Measurements from ENCODE around the gene RNU7-1.

Gene RNU7-1

DNA sequence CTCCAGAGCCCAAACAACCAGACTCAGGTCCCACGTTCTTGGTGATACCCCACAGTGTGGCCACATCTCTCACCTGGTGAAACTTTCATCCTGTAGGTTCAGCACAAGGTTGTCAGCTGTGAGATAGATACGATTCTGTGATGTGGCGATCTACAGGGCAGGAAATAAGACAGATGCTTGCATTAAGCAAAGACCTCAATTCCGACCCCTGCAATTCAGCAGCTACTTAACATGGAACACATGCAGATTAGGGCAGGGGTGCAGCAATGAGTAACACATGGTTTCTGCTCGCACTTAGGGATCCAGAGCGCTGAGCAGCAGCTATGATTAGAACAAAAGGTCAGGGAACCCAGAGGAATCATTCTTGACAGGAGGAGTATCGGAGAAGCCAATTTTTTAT is 22.7 kb downstream of the RNU7-1 start:
- no peak for DNase-seq

- no peak for DNase-seq
These were observed 24.1 kb downstream of the RNU7-1 start for GRCh38 chr12:6967651-6968100.

GRCh38 chr12:6968426-6968825 is 24.8 kb downstream of the RNU7-1 start:
- DNase-seq, result no peak

DNA sequence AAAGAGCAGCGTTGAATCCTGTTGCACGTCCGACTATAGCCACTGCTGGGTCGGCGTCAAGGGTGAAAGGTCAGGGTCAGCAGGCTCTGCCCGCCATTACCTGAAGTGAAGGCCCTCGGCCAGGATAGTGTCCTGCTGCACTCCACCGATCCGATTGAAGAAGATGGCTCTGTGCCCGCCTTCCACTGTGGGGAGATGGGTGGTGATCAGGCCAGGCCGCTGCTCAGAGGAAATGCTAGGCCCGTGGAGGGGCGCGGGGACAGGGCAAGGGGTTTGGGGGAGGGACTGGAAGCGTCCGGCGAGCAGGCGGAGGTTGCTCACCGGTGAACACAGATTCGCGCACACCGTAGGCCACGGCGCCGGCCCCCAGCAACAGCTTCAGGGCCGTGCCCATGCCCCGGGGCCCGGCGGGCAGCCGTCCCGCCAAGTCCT is 26.5 kb downstream of the RNU7-1 start:
- no peak for DNase-seq

- no peak for DNase-seq
These were observed 30.6 kb downstream of the RNU7-1 start for GRCh38 chr12:6974180-6974579.

DNA sequence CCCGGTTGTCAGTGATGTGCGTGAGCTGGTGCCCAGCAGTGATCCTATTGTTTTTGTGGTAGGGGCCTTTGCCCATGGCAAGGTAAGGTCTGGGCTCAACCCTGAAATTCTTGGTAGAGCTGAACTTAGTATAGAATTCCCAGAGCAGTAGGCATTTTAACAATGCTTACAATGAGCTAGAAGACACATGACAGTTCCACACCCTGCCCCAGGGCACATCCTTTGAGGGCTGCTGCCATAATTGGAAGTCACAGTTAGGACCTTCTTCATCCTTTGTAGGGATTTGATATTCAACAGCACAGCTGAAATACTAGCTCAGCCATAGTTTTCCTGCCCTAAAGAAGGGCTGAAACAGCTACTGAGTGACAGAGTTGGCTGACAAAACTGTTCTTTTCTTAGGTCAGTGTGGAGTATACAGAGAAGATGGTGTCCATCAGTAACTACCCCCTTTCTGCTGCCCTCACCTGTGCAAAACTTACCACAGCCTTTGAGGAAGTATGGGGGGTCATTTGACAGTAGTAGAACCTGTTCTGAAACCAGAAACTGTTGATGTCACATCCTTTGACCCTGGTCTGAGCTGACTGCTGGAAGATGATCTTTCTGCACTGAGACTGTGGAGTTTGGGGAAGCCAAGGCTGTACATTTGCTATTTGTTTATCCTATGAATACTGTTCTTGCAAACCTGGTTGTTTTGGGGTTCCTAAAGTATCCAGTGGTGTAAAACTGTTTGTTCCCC is 31.8 kb downstream of the RNU7-1 start:
- no peak for DNase-seq

DNA sequence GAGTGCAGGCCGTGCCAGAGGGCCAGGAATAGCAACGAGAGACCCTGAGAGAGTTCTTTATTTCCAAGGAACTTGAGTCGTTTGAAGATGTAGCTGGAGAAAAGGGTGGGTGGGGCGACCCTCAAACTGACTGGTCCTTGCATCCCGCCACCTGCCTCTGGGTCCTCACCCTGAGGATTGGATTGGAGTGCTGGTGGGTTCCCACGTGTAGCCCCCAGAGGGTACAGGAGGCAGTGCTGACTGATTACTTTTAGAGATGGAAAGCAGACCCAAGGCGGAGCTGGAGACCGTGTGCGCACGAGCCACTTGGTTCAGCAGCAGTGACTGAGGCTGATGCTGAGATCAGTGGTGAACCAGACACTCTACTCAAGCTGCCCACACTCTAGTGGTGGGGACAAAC is 34.0 kb downstream of the RNU7-1 start:
- DNase-seq, result no peak

DNA sequence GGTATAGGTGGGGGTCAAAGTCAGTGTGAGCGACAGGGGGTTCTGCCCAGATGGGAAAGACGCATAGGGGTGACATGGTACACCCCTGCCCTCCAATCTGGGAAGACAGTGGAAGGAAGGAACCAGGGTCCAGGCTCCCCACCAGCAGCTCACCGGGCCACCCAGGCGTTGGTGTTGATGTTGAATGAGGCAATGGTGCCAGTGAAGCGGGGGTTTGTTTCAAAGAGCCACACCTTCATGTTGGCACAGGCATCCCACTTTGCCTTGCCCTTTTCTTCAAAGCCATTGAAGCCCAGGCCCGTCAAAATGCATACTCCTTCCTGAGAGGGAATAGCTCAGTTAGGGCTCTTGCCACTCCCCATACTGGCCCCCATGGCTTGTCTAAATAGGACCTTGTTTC is 34.6 kb downstream of the RNU7-1 start:
- DNase-seq, result no peak

GRCh38 chr12:6978611-6979011 is 35.0 kb downstream of the RNU7-1 start:
- no peak for DNase-seq

GRCh38 chr12:6979021-6979420 is 35.4 kb downstream of the RNU7-1 start:
- DNase-seq, result no peak

- DNase-seq, result no peak
These were observed 35.8 kb downstream of the RNU7-1 start for GRCh38 chr12:6979453-6979852.

DNA sequence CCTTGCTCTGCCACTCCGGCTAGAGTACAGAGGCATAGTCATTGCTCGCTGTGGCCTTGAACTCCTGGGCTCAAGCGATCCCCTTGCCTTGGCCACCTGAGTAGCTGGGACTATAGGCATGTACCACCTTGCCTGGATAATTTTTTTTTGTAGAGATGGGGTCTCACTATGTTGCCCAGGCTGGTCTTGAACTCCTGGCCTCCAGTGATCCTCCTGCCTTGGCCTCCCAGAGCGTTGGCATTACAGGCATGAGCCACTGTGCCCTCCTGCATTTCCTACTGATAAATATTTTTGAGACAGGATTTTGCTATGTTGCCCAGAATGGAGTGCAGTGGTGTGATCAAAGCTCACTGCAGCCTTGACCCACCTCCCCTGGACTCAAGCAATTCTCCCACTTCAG is 36.5 kb downstream of the RNU7-1 start:
- DNase-seq, result no peak

DNA sequence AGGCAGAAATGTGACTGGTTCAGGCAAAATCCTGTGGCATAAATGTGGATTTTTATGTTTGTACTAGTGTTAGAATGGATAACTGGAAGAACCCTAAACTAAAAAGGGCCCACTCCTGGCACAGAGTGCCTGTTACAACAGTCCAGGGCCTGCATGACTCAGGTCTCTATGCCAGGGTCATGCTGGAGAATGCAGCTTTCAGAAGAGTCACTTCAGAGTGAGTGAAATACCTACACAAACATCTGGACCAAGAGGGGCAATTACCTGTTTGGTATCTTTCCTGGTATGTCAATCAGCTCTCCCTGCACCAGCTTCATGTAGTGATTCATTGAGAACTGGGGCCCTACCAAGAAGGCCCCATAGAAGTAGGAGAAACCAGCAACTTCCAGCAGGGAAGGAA is 37.1 kb downstream of the RNU7-1 start:
- no peak for DNase-seq

- DNase-seq, result no peak
These were observed 37.8 kb downstream of the RNU7-1 start for GRCh38 chr12:6981152-6982052.

DNA sequence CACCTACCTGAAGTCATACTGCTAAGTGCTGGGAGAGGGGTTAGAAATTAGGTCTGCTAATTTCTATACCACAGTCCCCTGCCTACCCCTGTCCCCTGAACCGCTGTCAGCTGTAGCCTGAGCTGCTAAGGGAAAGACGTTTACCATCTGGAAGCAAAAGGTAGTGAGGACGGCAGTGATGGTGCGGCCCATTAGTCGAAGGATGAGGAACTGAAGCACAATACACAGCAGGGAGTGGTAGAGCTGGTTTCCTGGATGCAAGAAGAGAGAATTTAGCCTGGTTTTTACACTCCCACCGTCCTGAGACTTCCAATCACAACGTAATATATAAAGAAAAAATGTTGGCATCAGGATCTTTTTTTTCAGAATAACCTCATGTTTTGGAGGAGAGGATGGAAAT is 38.9 kb downstream of the RNU7-1 start:
- DNase-seq, result no peak

DNA sequence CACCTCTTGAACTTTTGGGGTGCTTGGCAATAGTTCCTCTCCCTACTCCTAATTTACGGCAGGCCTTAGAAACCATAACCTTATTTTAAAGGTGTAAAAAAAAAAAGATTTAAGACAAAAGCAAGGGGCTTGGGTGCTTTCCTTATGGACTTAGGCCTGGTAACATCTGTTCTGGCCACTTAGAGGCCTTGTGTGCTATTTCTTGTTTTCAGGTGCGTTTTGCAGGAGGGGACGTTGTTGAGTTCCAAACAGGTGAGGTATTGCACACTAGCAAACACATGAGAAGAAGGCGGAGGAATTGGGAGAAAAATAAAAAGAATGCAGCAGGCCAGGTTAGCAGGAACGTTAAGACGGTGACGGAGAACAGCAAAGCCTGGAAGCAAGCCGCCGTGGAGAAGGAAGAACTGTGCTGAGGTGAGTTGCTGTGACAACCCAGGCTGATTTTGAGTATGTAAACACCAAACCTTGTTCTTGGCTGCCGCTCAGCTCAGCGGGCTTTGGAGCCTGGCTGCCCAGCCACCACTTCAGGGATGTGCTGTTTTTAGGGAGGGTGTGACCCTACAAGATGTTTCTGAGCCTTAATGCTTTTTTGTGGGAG is 44.4 kb downstream of the RNU7-1 start:
- no peak for DNase-seq

Data from NCI-H1930 (cell line).